Kidney capillary endothelial cell (primary cell): ENCODE measurements around the gene CHST13.

Experiments used
- DNase-seq: peaks from one replicate; pipeline ENCODE4 v3.0.0-alpha.2; 2018; ENCODE audit warnings: low spot score

Gene CHST13

GRCh38 chr3:126542340-126543241 lies 18.6 kb downstream of the CHST13 start:
- no peak for DNase-seq

- DNase-seq: no peak
These were observed 19.6 kb downstream of the CHST13 start for GRCh38 chr3:126543457-126544061.

GRCh38 chr3:126544596-126545281 lies 20.8 kb downstream of the CHST13 start:
- DNase-seq: no peak

GRCh38 chr3:126545544-126545943 lies 21.6 kb downstream of the CHST13 start:
- no peak for DNase-seq

- no peak for DNase-seq
These were observed 22.1 kb downstream of the CHST13 start for GRCh38 chr3:126546013-126546412.

- DNase-seq: no peak
These were observed 22.7 kb downstream of the CHST13 start for GRCh38 chr3:126546549-126547239.

- DNase-seq: no peak
These were observed 23.8 kb downstream of the CHST13 start for GRCh38 chr3:126547721-126548120.

GRCh38 chr3:126548556-126549466 lies 24.9 kb downstream of the CHST13 start:
- no peak for DNase-seq

GRCh38 chr3:126549861-126550487 lies 26.0 kb downstream of the CHST13 start:
- DNase-seq: no peak

GRCh38 chr3:126550488-126551051 lies 26.6 kb downstream of the CHST13 start:
- no peak for DNase-seq

GRCh38 chr3:126551121-126551838 lies 27.3 kb downstream of the CHST13 start:
- DNase-seq: no peak

- no peak for DNase-seq
These were observed 28.1 kb downstream of the CHST13 start for GRCh38 chr3:126551839-126552687.

- no peak for DNase-seq
These were observed 28.8 kb downstream of the CHST13 start for GRCh38 chr3:126552688-126553283.

GRCh38 chr3:126553284-126554084 lies 29.5 kb downstream of the CHST13 start:
- DNase-seq: no peak

- DNase-seq: no peak
These were observed 30.9 kb downstream of the CHST13 start for GRCh38 chr3:126554560-126555525.
